ENCODE data around the gene EVI5. TPM values are rescaled to one million over a fixed set of nuclear protein-coding genes. Genes with fewer than 3 reads are reported as not detected.

The EVI5 gene
- total and polyA plus RNA-seq, 7 donors: 4.5 to 53.5 (median 39.9) TPM

DNA sequence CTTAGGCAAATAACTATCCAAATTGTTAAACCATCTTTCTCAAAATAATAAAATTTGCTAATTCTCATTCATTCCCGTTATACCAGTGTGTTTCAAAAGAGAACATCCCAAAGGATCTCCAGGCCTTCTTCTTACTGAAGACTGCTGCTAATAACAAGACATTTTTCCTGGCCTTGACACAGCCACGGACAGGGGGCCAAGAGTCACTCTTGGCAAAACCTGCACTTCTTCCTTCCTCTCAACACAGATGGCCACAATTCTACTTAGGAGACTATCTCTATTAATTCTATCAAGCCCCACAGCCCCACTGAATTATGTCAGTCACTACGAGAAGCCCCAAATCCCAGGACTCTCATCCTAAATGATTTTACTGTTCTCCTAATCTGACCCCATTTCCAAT lies 86.0 kb downstream of the EVI5 start:
- Histone ChIP-seq H3K36me3 (peaks cover 0 to 14% (median 8%) of the 10 kb centered on the region in 4 donors), H3K9me3 (no peaks in the 10 kb centered on the region), H3K27ac (no peak overlapping the region), H3K4me3 (no peak overlapping the region), H3K27me3 (no peaks in the 10 kb centered on the region), H3K4me1 (no peaks in the 10 kb centered on the region)
- DNase-seq: no peak
- intact Hi-C loops (cut with DNase I): no loop called here
- TF ChIP-seq POLR2A (IDR thresholded peaks at IDR 0.05) (no peak), POLR2AphosphoS5 (IDR thresholded peaks at IDR 0.05) (no peak), CTCF (IDR thresholded peaks at IDR 0.05) (no peak), EP300 (IDR thresholded peaks at IDR 0.05) (no peak)
- WGBS, 2 donors: 85 to 94% methylated on average over 3 of the region's 3 CpGs

GRCh38 chr1:92695104-92695503 lies 89.8 kb downstream of the EVI5 start:
- Histone ChIP-seq H3K27ac (no peak overlapping the region), H3K9me3 (no peaks in the 10 kb centered on the region)
- TF ChIP-seq CTCF (IDR thresholded peaks at IDR 0.05) (no peak), POLR2A (IDR thresholded peaks at IDR 0.05) (no peak), POLR2AphosphoS5 (IDR thresholded peaks at IDR 0.05) (no peak), EP300 (IDR thresholded peaks at IDR 0.05) (no peak)

GRCh38 chr1:92691925-92692324 lies 93.0 kb downstream of the EVI5 start:
- peaks cover 11 to 41% (median 27%) of the 10 kb centered on the region in 4 donors for H3K36me3 ChIP-seq
- no peaks in the 10 kb centered on the region for H3K27me3 ChIP-seq
- 42 to 47% methylated on average over 1 of the region's 1 CpG for WGBS, 2 donors
- no peak overlapping the region for H3K27ac ChIP-seq
- no peaks in the 10 kb centered on the region for H3K9me3 ChIP-seq
- intact Hi-C loops (cut with DNase I): no loop called here
- H3K4me3 ChIP-seq: no peak overlapping the region
- TF ChIP-seq EP300 (IDR thresholded peaks at IDR 0.05) (no peak), CTCF (IDR thresholded peaks at IDR 0.05) (no peak), POLR2AphosphoS5 (IDR thresholded peaks at IDR 0.05) (no peak), POLR2A (IDR thresholded peaks at IDR 0.05) (no peak)
- no peaks in the 10 kb centered on the region for H3K4me1 ChIP-seq
- no peak for DNase-seq

More at GRCh38 chr1:92695104-92695503, 89.8 kb downstream of the EVI5 start:
- no peak for DNase-seq
- Histone ChIP-seq H3K27me3 (no peaks in the 10 kb centered on the region), H3K36me3 (peaks cover 11 to 37% (median 23%) of the 10 kb centered on the region in 4 donors), H3K4me1 (no peaks in the 10 kb centered on the region), H3K4me3 (no peak overlapping the region)
- intact Hi-C loops (cut with DNase I): no loop called here

- H3K27me3 ChIP-seq: no peaks in the 10 kb centered on the region
- WGBS, 2 donors: 92 to 95% methylated on average over 3 of the region's 3 CpGs
- TF ChIP-seq EP300 (IDR thresholded peaks at IDR 0.05) (no peak), POLR2A (IDR thresholded peaks at IDR 0.05) (no peak), CTCF (IDR thresholded peaks at IDR 0.05) (no peak), POLR2AphosphoS5 (IDR thresholded peaks at IDR 0.05) (no peak)
- peaks cover 11 to 40% (median 27%) of the 10 kb centered on the region in 4 donors for H3K36me3 ChIP-seq
- intact Hi-C loops (cut with DNase I): no loop called here
- no peaks in the 10 kb centered on the region for H3K9me3 ChIP-seq
- no peak overlapping the region for H3K27ac ChIP-seq
- H3K4me1 ChIP-seq: no peaks in the 10 kb centered on the region
- DNase-seq: no peak
- no peak overlapping the region for H3K4me3 ChIP-seq
Measured at GRCh38 chr1:92690212-92690906, 94.5 kb downstream of the EVI5 start.

GRCh38 chr1:92679980-92680379 lies 104.9 kb downstream of the EVI5 start:
- Histone ChIP-seq H3K27ac (no peak overlapping the region), H3K36me3 (peaks cover 0 to 21% (median 4%) of the 10 kb centered on the region in 4 donors), H3K9me3 (no peaks in the 10 kb centered on the region), H3K4me1 (no peaks in the 10 kb centered on the region), H3K4me3 (no peak overlapping the region), H3K27me3 (no peaks in the 10 kb centered on the region)
- no peak for DNase-seq
- TF ChIP-seq POLR2AphosphoS5 (IDR thresholded peaks at IDR 0.05): no peak
- intact Hi-C loops (cut with DNase I): no loop called here
- 93 to 96% methylated on average over 4 of the region's 4 CpGs for WGBS, 2 donors

Measured in sigmoid colon (tissue), 7 donors.